K562 (cell line): ENCODE data around the gene C1orf216. TPM values are rescaled to one million over a fixed set of nuclear protein-coding genes. Genes with fewer than 3 reads are reported as not detected.

Experiments used
- BACH1 ChIP-seq: fragments of 200-800 bp; sonication (Bioruptor generic); IDR thresholded peaks from 2 replicates; pipeline ENCODE4 v1.6.1; 2016; ENCODE audit warnings: missing genetic modification characterization, missing compliant biosample characterization
- BRCA1 ChIP-seq, 2 experiments: fragments of 450-650 bp in 1 of 2; sonication (generic) in 1 of 2; formaldehyde crosslinking in 1 of 2; IDR thresholded peaks; 2 replicates each; pipeline versions ENCODE4 v1.5.0 to v1.6.1; 2017 to 2020; ENCODE audit warnings: mild to moderate bottlenecking in 1 of 2, missing genetic modification reagents in 1 of 2
- ERF ChIP-seq: fragments of 450-650 bp; formaldehyde crosslinking; IDR thresholded peaks from 2 replicates; pipeline ENCODE4 v1.4.0; 2020; ENCODE audit warnings: mild to moderate bottlenecking, mixed read lengths
- GATAD2A ChIP-seq: fragments of 450-650 bp; IDR thresholded peaks from 2 replicates; pipeline ENCODE4 v1.6.1; 2017
- HDAC1 ChIP-seq, 2 experiments: fragments of 450-650 bp; IDR thresholded peaks; 2 replicates each; pipeline ENCODE4 v1.6.1; 2016 to 2017; ENCODE audit warnings: inconsistent platforms in 1 of 2, mild to moderate bottlenecking in 1 of 2, moderate library complexity in 1 of 2
- HLTF ChIP-seq: fragments of 450-650 bp; IDR thresholded peaks from 2 replicates; pipeline ENCODE4 v1.6.1; 2016
- KAT2B ChIP-seq: IDR thresholded peaks from one replicate; pipeline ENCODE4 v1.6.1; 2012; ENCODE audit warnings: low read depth, mild to moderate bottlenecking, control low read depth, inconsistent platforms, low read length, moderate library complexity
- MECOM ChIP-seq: fragments of 250-450 bp; sonication (Bioruptor Pico); IDR thresholded peaks from 2 replicates; pipeline ENCODE4 v1.8.0; 2022; ENCODE audit warnings: inconsistent platforms
- MITF ChIP-seq: IDR thresholded peaks from 2 replicates; pipeline ENCODE4 v1.6.1; 2014; ENCODE audit warnings: antibody characterized with exemption
- NFRKB ChIP-seq: fragments of 450-650 bp; IDR thresholded peaks from 2 replicates; pipeline ENCODE4 v1.6.1; 2016; ENCODE audit warnings: low read depth
- POU5F1 ChIP-seq: fragments of 150-350 bp; IDR thresholded peaks from 2 replicates; pipeline ENCODE4 v1.6.1; 2014; ENCODE audit warnings: borderline replicate concordance, low read length, low read depth, mild to moderate bottlenecking; ENCODE audit not compliant: partially characterized antibody
- RBM14 ChIP-seq: fragments of 200-400 bp; formaldehyde crosslinking; IDR thresholded peaks from 2 replicates; pipeline ENCODE4 v1.6.1; 2018; ENCODE audit warnings: low read depth, mild to moderate bottlenecking, low read length, moderate library complexity, borderline replicate concordance; ENCODE audit not compliant: insufficient read depth
- SMARCA4 ChIP-seq: fragments of 450-650 bp; IDR thresholded peaks from 2 replicates; pipeline ENCODE4 v1.6.1; 2016
- SREBF2 ChIP-seq: sonication (generic); formaldehyde crosslinking; IDR thresholded peaks from 2 replicates; pipeline ENCODE4 v1.4.0; 2020; ENCODE audit warnings: mild to moderate bottlenecking, missing genetic modification reagents
- ZNF347 ChIP-seq: fragments of 450-650 bp; formaldehyde crosslinking; IDR thresholded peaks from 2 replicates; pipeline ENCODE4 v1.4.0; 2020; ENCODE audit warnings: low read depth, mild to moderate bottlenecking, moderate library complexity
- ZNF655 ChIP-seq: fragments of 250-450 bp; sonication (Bioruptor Pico); IDR thresholded peaks from 2 replicates; pipeline ENCODE4 v1.5.0; 2021
- polyA plus RNA-seq, 8 experiments: library from polyadenylated mRNA; depleted of rRNA in 4 of 8; stranded (reverse) in 5 of 8; unstranded in 3 of 8; fragments of >200 nt; fragmentation: Nextera tagmentation in 2 of 8; fragmentation: Illumina TruSeq in 1 of 8; extraction: Ambion mirVana in 2 of 8; extraction: Trizol in 1 of 8; gene quantifications; 2 replicates each; pipeline versions ENCODE4 v1.2.1 to v1.2.3, GENCODE V29; 2011 to 2014; ENCODE audit warnings: inconsistent platforms in 1 of 8, missing spikeins in 1 of 8
- total RNA-seq, 7 experiments: library from RNA; depleted of rRNA in 6 of 7; stranded (reverse); fragments of >200 nt in 6 of 7; fragmentation: Illumina TruSeq in 2 of 7; extraction: Trizol in 2 of 7; gene quantifications; 2 replicates each; pipeline versions ENCODE4 v1.2.1 to v1.2.3, GENCODE V29; 2011 to 2021; ENCODE audit warnings: low replicate concordance in 1 of 7
- TF ChIP-seq, protein P1 (sequence below): conservative IDR thresholded peaks from 2 replicates; pipeline ENCODE4 v1.6.1; 2011; ENCODE audit warnings: low read depth, mild to moderate bottlenecking, low read length; ENCODE audit not compliant: control insufficient read depth

C1orf216 gene
- total and polyA plus RNA-seq, 9 of the 15 experiments (the other 6 are each of a cell fraction or from before 2014, with no cell fraction given), result 3.4 to 25.1 (median 15.0) TPM

DNA sequence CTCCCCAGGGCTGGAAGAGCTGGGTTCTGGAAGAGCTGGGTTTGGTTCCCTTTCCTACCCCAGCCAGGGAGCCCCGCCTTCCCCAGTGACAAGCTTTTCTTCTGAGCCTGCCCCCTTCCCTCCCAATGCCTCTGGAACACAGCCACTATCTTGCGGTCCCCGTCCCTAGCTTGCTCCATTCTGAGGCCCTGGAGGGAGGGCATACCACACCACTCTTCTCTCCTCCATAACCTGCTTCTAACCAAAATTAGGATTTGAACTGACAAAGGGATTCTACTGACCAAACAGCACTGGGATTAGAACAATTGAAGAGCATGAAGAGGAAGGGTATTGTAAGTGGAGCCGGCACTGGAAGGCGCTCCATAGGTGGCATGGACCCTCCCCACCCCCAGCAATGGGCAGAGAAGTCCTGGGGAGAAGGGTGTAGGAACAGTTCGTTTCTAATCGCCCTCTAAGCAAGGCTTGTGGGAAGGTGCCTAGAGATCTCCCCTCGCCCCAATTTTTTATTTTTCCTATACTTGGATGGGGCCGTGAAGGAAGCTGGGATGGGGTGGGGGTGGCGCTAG lies 690 bp downstream of the C1orf216 start (continued):
- TF ChIP-seq, protein P1, sequence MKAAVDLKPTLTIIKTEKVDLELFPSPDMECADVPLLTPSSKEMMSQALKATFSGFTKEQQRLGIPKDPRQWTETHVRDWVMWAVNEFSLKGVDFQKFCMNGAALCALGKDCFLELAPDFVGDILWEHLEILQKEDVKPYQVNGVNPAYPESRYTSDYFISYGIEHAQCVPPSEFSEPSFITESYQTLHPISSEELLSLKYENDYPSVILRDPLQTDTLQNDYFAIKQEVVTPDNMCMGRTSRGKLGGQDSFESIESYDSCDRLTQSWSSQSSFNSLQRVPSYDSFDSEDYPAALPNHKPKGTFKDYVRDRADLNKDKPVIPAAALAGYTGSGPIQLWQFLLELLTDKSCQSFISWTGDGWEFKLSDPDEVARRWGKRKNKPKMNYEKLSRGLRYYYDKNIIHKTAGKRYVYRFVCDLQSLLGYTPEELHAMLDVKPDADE, result no peak
- TF ChIP-seq MITF, result no peak
- no peak for TF ChIP-seq POU5F1
- no peak for TF ChIP-seq BRCA1 (IDR thresholded peaks at IDR 0.05)
- TF ChIP-seq BRCA1 (CRISPR knock-in tag; IDR thresholded peaks at IDR 0.05), result no peak
- no peak for TF ChIP-seq KAT2B
- TF ChIP-seq ZNF347 (CRISPR knock-in tag), result no peak
- TF ChIP-seq MECOM (CRISPR knock-in tag), result no peak
- TF ChIP-seq ERF, result no peak
- peak in 1 of 2 experiments; percentile 44; a peak in 1 of 4 replicates for TF ChIP-seq HDAC1 (IDR thresholded peaks at IDR 0.05)
- TF ChIP-seq SMARCA4, result peak; percentile 28; the same call in 1 of the 2 replicates
- peak; percentile 64; the same call in 1 of the 2 replicates for TF ChIP-seq GATAD2A
- no peak for TF ChIP-seq BACH1 (tag)
- no peak for TF ChIP-seq RBM14
- TF ChIP-seq ZNF655, result no peak
- TF ChIP-seq SREBF2, result 0 out of 2 replicates have a peak, but pooled peaks have one; percentile 45
- no peak for TF ChIP-seq HLTF
- 0 out of 2 replicates have a peak, but pooled peaks have one; percentile 17 for TF ChIP-seq NFRKB
